Measurements from ENCODE around the gene ARID5A. TPM values are rescaled to one million over a fixed set of nuclear protein-coding genes. Genes with fewer than 3 reads are reported as not detected.

ARID5A gene
- polyA plus RNA-seq, 4 donors, result 2.9 to 15.2 (median 7.8) TPM

GRCh38 chr2:96528006-96528699 is 8.4 kb upstream of the ARID5A start:
- DNase-seq, result no peak
- Histone ChIP-seq H3K27ac (ENCODE audit: low read depth in 1 of 3, low read length in 2 of 3) (peak overlapping the region in 1 of 3 donors; percentile 83), H3K27me3 (ENCODE audit: control insufficient read depth in 3 of 3, insufficient read depth in 3 of 3, low read length in 3 of 3) (peaks cover 0 to 19% (median 0%) of the 10 kb centered on the region in 3 donors), H3K36me3 (ENCODE audit: control insufficient read depth in 3 of 3, insufficient read depth in 2 of 3, low read depth in 1 of 3, low read length in 3 of 3) (no peaks in the 10 kb centered on the region), H3K9me3 (ENCODE audit: control insufficient read depth in 2 of 2, insufficient read depth in 1 of 2, low read depth in 1 of 2, low read length in 1 of 2) (no peaks in the 10 kb centered on the region), H3K4me1 (ENCODE audit: control insufficient read depth in 3 of 3, insufficient read depth in 2 of 3, low read depth in 1 of 3, low read length in 2 of 3) (peaks cover 0 to 15% (median 10%) of the 10 kb centered on the region in 3 donors), H3K4me3 (ENCODE audit: low read depth in 1 of 3, low read length in 3 of 3) (peak overlapping the region in 2 of 3 donors; percentile 40 to 47)
- FAIRE-seq, result no peak
- WGBS, 3 donors, result 27 to 34% (median 27%) methylated on average over 14 of the region's 14 CpGs

GRCh38 chr2:96528700-96529375 is 7.7 kb upstream of the ARID5A start:
- Histone ChIP-seq H3K36me3 (ENCODE audit: control insufficient read depth in 3 of 3, insufficient read depth in 2 of 3, low read depth in 1 of 3, low read length in 3 of 3) (no peaks in the 10 kb centered on the region), H3K27me3 (ENCODE audit: control insufficient read depth in 3 of 3, insufficient read depth in 3 of 3, low read length in 3 of 3) (peaks cover 0 to 19% (median 0%) of the 10 kb centered on the region in 3 donors), H3K4me1 (ENCODE audit: control insufficient read depth in 3 of 3, insufficient read depth in 2 of 3, low read depth in 1 of 3, low read length in 2 of 3) (peaks cover 0 to 18% (median 10%) of the 10 kb centered on the region in 3 donors), H3K4me3 (ENCODE audit: low read depth in 1 of 3, low read length in 3 of 3) (no peak overlapping the region), H3K9me3 (ENCODE audit: control insufficient read depth in 2 of 2, insufficient read depth in 1 of 2, low read depth in 1 of 2, low read length in 1 of 2) (no peaks in the 10 kb centered on the region), H3K27ac (ENCODE audit: low read depth in 1 of 3, low read length in 2 of 3) (peak overlapping the region in 1 of 3 donors; percentile 83)
- 83 to 89% (median 87%) methylated on average over 8 of the region's 8 CpGs for WGBS, 3 donors
- DNase-seq, result no peak
- no peak for FAIRE-seq

GRCh38 chr2:96529376-96530143 is 7.0 kb upstream of the ARID5A start:
- peaks cover 0 to 19% (median 0%) of the 10 kb centered on the region in 3 donors for H3K27me3 ChIP-seq (ENCODE audit: control insufficient read depth in 3 of 3, insufficient read depth in 3 of 3, low read length in 3 of 3)
- H3K4me3 ChIP-seq (ENCODE audit: low read depth in 1 of 3, low read length in 3 of 3), result no peak overlapping the region
- no peaks in the 10 kb centered on the region for H3K9me3 ChIP-seq (ENCODE audit: control insufficient read depth in 2 of 2, insufficient read depth in 1 of 2, low read depth in 1 of 2, low read length in 1 of 2)
- FAIRE-seq (no peak), DNase-seq (no peak)
- WGBS, 3 donors, result 89 to 93% (median 90%) methylated on average over 9 of the region's 9 CpGs
- no peaks in the 10 kb centered on the region for H3K36me3 ChIP-seq (ENCODE audit: control insufficient read depth in 3 of 3, insufficient read depth in 2 of 3, low read depth in 1 of 3, low read length in 3 of 3)
- H3K27ac ChIP-seq (ENCODE audit: low read depth in 1 of 3, low read length in 2 of 3), result peak overlapping the region in 1 of 3 donors; percentile 83
- peaks cover 0 to 19% (median 10%) of the 10 kb centered on the region in 3 donors for H3K4me1 ChIP-seq (ENCODE audit: control insufficient read depth in 3 of 3, insufficient read depth in 2 of 3, low read depth in 1 of 3, low read length in 2 of 3)

- peaks cover 0 to 19% (median 0%) of the 10 kb centered on the region in 3 donors for H3K27me3 ChIP-seq (ENCODE audit: control insufficient read depth in 3 of 3, insufficient read depth in 3 of 3, low read length in 3 of 3)
- no peak overlapping the region for H3K27ac ChIP-seq (ENCODE audit: low read depth in 1 of 3, low read length in 2 of 3)
- DNase-seq (no peak), FAIRE-seq (no peak)
- H3K9me3 ChIP-seq (ENCODE audit: control insufficient read depth in 2 of 2, insufficient read depth in 1 of 2, low read depth in 1 of 2, low read length in 1 of 2), result no peaks in the 10 kb centered on the region
- peaks cover 0 to 19% (median 10%) of the 10 kb centered on the region in 3 donors for H3K4me1 ChIP-seq (ENCODE audit: control insufficient read depth in 3 of 3, insufficient read depth in 2 of 3, low read depth in 1 of 3, low read length in 2 of 3)
- no peak overlapping the region for H3K4me3 ChIP-seq (ENCODE audit: low read depth in 1 of 3, low read length in 3 of 3)
- WGBS, 3 donors, result 75 to 80% (median 78%) methylated on average over 6 of the region's 6 CpGs
- H3K36me3 ChIP-seq (ENCODE audit: control insufficient read depth in 3 of 3, insufficient read depth in 2 of 3, low read depth in 1 of 3, low read length in 3 of 3), result no peaks in the 10 kb centered on the region
Measured at GRCh38 chr2:96530144-96530430, 6.5 kb upstream of the ARID5A start.

- H3K36me3 ChIP-seq (ENCODE audit: control insufficient read depth in 3 of 3, insufficient read depth in 2 of 3, low read depth in 1 of 3, low read length in 3 of 3), result no peaks in the 10 kb centered on the region
- H3K4me3 ChIP-seq (ENCODE audit: low read depth in 1 of 3, low read length in 3 of 3), result no peak overlapping the region
- H3K27me3 ChIP-seq (ENCODE audit: control insufficient read depth in 3 of 3, insufficient read depth in 3 of 3, low read length in 3 of 3), result peaks cover 0 to 19% (median 0%) of the 10 kb centered on the region in 3 donors
- H3K27ac ChIP-seq (ENCODE audit: low read depth in 1 of 3, low read length in 2 of 3), result peak overlapping the region in 1 of 3 donors; percentile 89
- H3K9me3 ChIP-seq (ENCODE audit: control insufficient read depth in 2 of 2, insufficient read depth in 1 of 2, low read depth in 1 of 2, low read length in 1 of 2), result no peaks in the 10 kb centered on the region
- FAIRE-seq (no peak), DNase-seq (no peak)
- 79 to 84% (median 80%) methylated on average over 16 of the region's 16 CpGs for WGBS, 3 donors
- peaks cover 0 to 19% (median 10%) of the 10 kb centered on the region in 3 donors for H3K4me1 ChIP-seq (ENCODE audit: control insufficient read depth in 3 of 3, insufficient read depth in 2 of 3, low read depth in 1 of 3, low read length in 2 of 3)
Measured at GRCh38 chr2:96530474-96531357, 5.8 kb upstream of the ARID5A start.

- Histone ChIP-seq H3K4me1 (ENCODE audit: control insufficient read depth in 3 of 3, insufficient read depth in 2 of 3, low read depth in 1 of 3, low read length in 2 of 3) (peaks cover 0 to 22% (median 12%) of the 10 kb centered on the region in 3 donors), H3K4me3 (ENCODE audit: low read depth in 1 of 3, low read length in 3 of 3) (no peak overlapping the region), H3K27ac (ENCODE audit: low read depth in 1 of 3, low read length in 2 of 3) (peak overlapping the region in 2 of 3 donors; percentile 67 to 89), H3K27me3 (ENCODE audit: control insufficient read depth in 3 of 3, insufficient read depth in 3 of 3, low read length in 3 of 3) (peaks cover 0 to 19% (median 0%) of the 10 kb centered on the region in 3 donors), H3K9me3 (ENCODE audit: control insufficient read depth in 2 of 2, insufficient read depth in 1 of 2, low read depth in 1 of 2, low read length in 1 of 2) (no peaks in the 10 kb centered on the region), H3K36me3 (ENCODE audit: control insufficient read depth in 3 of 3, insufficient read depth in 2 of 3, low read depth in 1 of 3, low read length in 3 of 3) (no peaks in the 10 kb centered on the region)
- FAIRE-seq (no peak), DNase-seq (no peak)
- 81 to 87% (median 83%) methylated on average over 9 of the region's 9 CpGs for WGBS, 3 donors
Measured at GRCh38 chr2:96531366-96531765, 5.2 kb upstream of the ARID5A start.

GRCh38 chr2:96531872-96532505 is 4.6 kb upstream of the ARID5A start:
- Histone ChIP-seq H3K27ac (ENCODE audit: low read depth in 1 of 3, low read length in 2 of 3) (peak overlapping the region; percentile 58 to 89 (median 67)), H3K9me3 (ENCODE audit: control insufficient read depth in 2 of 2, insufficient read depth in 1 of 2, low read depth in 1 of 2, low read length in 1 of 2) (no peaks in the 10 kb centered on the region), H3K27me3 (ENCODE audit: control insufficient read depth in 3 of 3, insufficient read depth in 3 of 3, low read length in 3 of 3) (peaks cover 0 to 13% (median 0%) of the 10 kb centered on the region in 3 donors), H3K36me3 (ENCODE audit: control insufficient read depth in 3 of 3, insufficient read depth in 2 of 3, low read depth in 1 of 3, low read length in 3 of 3) (no peaks in the 10 kb centered on the region), H3K4me1 (ENCODE audit: control insufficient read depth in 3 of 3, insufficient read depth in 2 of 3, low read depth in 1 of 3, low read length in 2 of 3) (peaks cover 0 to 22% (median 9%) of the 10 kb centered on the region in 3 donors), H3K4me3 (ENCODE audit: low read depth in 1 of 3, low read length in 3 of 3) (peak overlapping the region in 1 of 3 donors; percentile 22)
- FAIRE-seq, result no peak
- WGBS, 3 donors, result 7 to 12% (median 8%) methylated on average over 23 of the region's 23 CpGs
- DNase-seq, result peak; percentile 96 to 97
